ENCODE data around the gene NRIP1.

DNA sequence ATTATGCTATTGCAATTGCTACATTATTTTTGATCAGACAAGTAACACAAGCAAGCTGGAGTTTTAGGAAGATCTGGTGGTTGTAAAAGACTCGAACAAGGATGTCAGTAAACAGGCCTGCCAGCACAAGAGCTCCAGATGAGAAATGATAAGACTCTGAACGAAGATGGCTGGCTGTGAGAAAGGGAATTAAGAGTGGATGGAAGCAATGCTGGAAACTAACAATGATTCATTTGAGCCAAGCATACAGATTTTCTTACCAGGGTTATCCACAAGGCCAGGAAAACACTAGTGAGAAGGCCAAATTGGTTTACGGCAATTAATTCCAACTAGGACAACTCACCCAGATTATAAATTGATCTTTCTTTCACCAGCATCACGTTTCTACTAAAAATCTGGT lies 54.2 kb downstream of the NRIP1 start:
- TF ChIP-seq POLR2AphosphoS5 (IDR thresholded peaks at IDR 0.05; ENCODE audit: borderline replicate concordance, low read depth, low read length) = no peak
- no peak for TF ChIP-seq EZH2 (IDR thresholded peaks at IDR 0.05)
- TF ChIP-seq FOXP2 (optimal IDR thresholded peaks at IDR 0.05; ENCODE audit: control extremely low read depth, extremely low read length, insufficient read depth) = no peak
